Vagina (tissue), 2 donors: ENCODE data around the gene POLR2J3.
"Not testable (repeated sequence)": the region's sequence is repeated elsewhere in the genome, so short reads cannot be mapped to it uniquely, and the experiment has no call there.

Experiments
- POLR2AphosphoS5 ChIP-seq, 2 donors: sonication (generic); formaldehyde crosslinking; IDR thresholded peaks; one replicate each; pipeline ENCODE4 v1.9.0; 2017; ENCODE audit warnings: antibody characterized with exemption in 2 of 2, mild to moderate bottlenecking in 2 of 2, low read depth in 1 of 2; ENCODE audit not compliant: insufficient read depth in 1 of 2
- TF ChIP-seq, protein P1 (sequence below), 3 experiments: fragments of 450-650 bp in 2 of 3; fragments of 200-600 bp in 1 of 3; sonication (generic) in 1 of 3; IDR thresholded peaks; one replicate each; pipeline ENCODE4 v1.5.1; 2017 to 2019; ENCODE audit warnings: antibody characterized with exemption in 3 of 3, mild to moderate bottlenecking in 2 of 3, moderate library complexity in 2 of 3

GRCh38 chr7:102611675-102612325 is 39.4 kb upstream of the POLR2J3 start:
- not testable (repeated sequence) for TF ChIP-seq POLR2AphosphoS5 (IDR thresholded peaks at IDR 0.05; ENCODE audit: insufficient read depth in 1 of 2, low read depth in 1 of 2)
- TF ChIP-seq, protein P1, sequence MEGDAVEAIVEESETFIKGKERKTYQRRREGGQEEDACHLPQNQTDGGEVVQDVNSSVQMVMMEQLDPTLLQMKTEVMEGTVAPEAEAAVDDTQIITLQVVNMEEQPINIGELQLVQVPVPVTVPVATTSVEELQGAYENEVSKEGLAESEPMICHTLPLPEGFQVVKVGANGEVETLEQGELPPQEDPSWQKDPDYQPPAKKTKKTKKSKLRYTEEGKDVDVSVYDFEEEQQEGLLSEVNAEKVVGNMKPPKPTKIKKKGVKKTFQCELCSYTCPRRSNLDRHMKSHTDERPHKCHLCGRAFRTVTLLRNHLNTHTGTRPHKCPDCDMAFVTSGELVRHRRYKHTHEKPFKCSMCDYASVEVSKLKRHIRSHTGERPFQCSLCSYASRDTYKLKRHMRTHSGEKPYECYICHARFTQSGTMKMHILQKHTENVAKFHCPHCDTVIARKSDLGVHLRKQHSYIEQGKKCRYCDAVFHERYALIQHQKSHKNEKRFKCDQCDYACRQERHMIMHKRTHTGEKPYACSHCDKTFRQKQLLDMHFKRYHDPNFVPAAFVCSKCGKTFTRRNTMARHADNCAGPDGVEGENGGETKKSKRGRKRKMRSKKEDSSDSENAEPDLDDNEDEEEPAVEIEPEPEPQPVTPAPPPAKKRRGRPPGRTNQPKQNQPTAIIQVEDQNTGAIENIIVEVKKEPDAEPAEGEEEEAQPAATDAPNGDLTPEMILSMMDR (IDR thresholded peaks at IDR 0.05), result not testable (repeated sequence)
